Lower lobe of right lung (tissue), 2 donors: ENCODE data around the gene CERS2. TPM values are rescaled to one million over a fixed set of nuclear protein-coding genes. Genes with fewer than 3 reads are reported as not detected.

Experiments used
- ATAC-seq, 2 donors: fragments of 200-7000 bp; cut with Tn5 transposase; one replicate each; pipeline ENCODE4 v1.9.1; 2020 to 2022; ENCODE audit warnings: mild to moderate bottlenecking in 2 of 2, moderate library complexity in 2 of 2
- DNase-seq: peaks from one replicate; pipeline ENCODE4 v3.0.0-alpha.2; 2020
- H3K27ac ChIP-seq: fragments of 200-600 bp; one replicate; pipeline ENCODE4 v1.8.0; 2022
- H3K27me3 ChIP-seq: fragments of 200-600 bp; one replicate; pipeline ENCODE4 v1.8.0; 2022; ENCODE audit warnings: low read depth
- H3K36me3 ChIP-seq: fragments of 200-600 bp; one replicate; pipeline ENCODE4 v1.8.0; 2022; ENCODE audit warnings: mild to moderate bottlenecking
- H3K4me1 ChIP-seq: fragments of 200-600 bp; one replicate; pipeline ENCODE4 v1.8.0; 2022
- H3K4me3 ChIP-seq: fragments of 200-600 bp; one replicate; pipeline ENCODE4 v1.8.0; 2022; ENCODE audit warnings: mild to moderate bottlenecking
- H3K9me3 ChIP-seq: fragments of 200-600 bp; one replicate; pipeline ENCODE4 v1.8.0; 2022
- intact Hi-C: fragments of 100-400 bp; cut with DNase I; formaldehyde crosslinking; loops from one replicate; pipeline ENCODE4 v1.11.0; 2022
- long read RNA-seq: library from polyadenylated mRNA; unstranded; transcript quantifications from one replicate; pipeline ENCODE4 v2.0.0, GENCODE V29; 2021
- total RNA-seq: library from RNA; stranded (reverse); fragmentation: NEBNext Ultra II Directional; extraction: Animal tissue kit (Norgen Biotek cat#: 25700); gene quantifications from one replicate; pipeline ENCODE4 v1.2.1, GENCODE V29; 2021
- TF ChIP-seq, protein P1 (sequence below): fragments of 200-600 bp; IDR thresholded peaks from one replicate; pipeline ENCODE4 v1.8.0; 2022; ENCODE audit warnings: antibody characterized with exemption, mild to moderate bottlenecking
- donor health status: DM: no; HTN: yes; CAD: no; lungs with severe emphysema.

CERS2 gene, protein sequence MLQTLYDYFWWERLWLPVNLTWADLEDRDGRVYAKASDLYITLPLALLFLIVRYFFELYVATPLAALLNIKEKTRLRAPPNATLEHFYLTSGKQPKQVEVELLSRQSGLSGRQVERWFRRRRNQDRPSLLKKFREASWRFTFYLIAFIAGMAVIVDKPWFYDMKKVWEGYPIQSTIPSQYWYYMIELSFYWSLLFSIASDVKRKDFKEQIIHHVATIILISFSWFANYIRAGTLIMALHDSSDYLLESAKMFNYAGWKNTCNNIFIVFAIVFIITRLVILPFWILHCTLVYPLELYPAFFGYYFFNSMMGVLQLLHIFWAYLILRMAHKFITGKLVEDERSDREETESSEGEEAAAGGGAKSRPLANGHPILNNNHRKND
- 297 TPM for total RNA-seq
- long read RNA-seq, transcript CERS2-201 (11 exons, 2,544 nt), result minor isoform, 22 of 508 reads
- long read RNA-seq, transcript CERS2-205 (11 exons, 2,505 nt), result major isoform, 393 of 508 reads
- long read RNA-seq, partial matches to known transcripts, result 30 of 508 reads
- long read RNA-seq, other reads (novel, unspliced or antisense), result 63 of 508 reads

DNA sequence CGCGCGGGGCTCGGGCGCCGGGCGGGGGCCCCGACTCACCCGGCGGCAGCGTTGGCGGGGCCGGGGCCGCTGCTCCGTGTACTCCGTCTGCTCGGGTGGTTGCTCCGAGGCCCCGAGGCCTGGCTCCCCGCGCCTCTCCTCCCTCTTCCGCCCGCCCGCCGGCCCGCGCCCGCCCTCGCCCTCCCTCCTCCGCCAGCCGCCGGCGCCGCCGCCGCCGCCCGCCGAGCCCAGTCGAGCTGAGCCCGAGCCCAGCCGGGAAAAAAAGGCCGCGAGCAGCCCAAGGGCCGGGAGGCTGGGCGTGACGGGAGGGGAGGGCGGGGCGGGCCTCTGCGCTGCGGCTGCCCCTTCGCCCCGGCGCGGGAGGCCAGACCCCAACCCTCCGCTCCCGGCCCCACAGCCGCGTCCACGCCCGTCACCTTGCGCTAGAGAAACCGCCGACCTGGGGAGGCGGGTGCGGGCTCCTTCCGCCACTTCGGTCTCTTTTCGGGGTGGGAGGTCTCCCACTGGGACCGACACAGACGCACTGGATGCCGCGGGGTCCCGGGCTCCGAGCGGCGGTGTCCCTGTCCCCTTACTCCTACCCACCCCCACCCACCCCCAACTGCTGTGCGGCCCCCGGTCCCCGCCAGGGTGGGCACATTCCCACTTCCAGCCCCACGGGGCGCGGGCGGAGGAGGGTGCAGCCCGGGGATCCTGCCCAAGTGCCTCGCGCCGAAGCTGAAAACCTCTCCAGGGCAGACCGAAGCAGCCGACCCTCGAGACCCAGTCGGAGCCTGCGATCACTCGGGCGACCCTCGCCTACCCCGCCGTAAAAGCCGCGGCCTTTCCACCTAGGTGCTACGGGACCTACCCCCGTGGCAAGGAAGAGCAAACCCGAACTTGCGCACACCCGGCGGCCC, at the start of gene CERS2:
Gene CERS2, minus strand, starts transcription at position 256 of the 899 bp plus-strand sequence. CDS start 5,745 bp downstream, outside the sequence.
- Histone ChIP-seq H3K27ac (peak within 1 kb of the TSS; percentile 93), H3K9me3 (no peaks in the 10 kb centered on the region), H3K36me3 (no peaks in the 10 kb centered on the region), H3K4me3 (peak within 1 kb of the TSS; percentile 89), H3K4me1 (peaks cover 86% of the 10 kb centered on the region), H3K27me3 (no peaks in the 10 kb centered on the region)
- TF ChIP-seq, protein P1, sequence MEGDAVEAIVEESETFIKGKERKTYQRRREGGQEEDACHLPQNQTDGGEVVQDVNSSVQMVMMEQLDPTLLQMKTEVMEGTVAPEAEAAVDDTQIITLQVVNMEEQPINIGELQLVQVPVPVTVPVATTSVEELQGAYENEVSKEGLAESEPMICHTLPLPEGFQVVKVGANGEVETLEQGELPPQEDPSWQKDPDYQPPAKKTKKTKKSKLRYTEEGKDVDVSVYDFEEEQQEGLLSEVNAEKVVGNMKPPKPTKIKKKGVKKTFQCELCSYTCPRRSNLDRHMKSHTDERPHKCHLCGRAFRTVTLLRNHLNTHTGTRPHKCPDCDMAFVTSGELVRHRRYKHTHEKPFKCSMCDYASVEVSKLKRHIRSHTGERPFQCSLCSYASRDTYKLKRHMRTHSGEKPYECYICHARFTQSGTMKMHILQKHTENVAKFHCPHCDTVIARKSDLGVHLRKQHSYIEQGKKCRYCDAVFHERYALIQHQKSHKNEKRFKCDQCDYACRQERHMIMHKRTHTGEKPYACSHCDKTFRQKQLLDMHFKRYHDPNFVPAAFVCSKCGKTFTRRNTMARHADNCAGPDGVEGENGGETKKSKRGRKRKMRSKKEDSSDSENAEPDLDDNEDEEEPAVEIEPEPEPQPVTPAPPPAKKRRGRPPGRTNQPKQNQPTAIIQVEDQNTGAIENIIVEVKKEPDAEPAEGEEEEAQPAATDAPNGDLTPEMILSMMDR, result no peak
- DNase-seq (peak; percentile 90), ATAC-seq (peak; percentile 74 to 78)
- intact Hi-C loops, result no loop called here

GRCh38 chr1:151013518-151013917, 38.9 kb upstream of the CERS2 start:
- Histone ChIP-seq H3K36me3 (peaks cover 12% of the 10 kb centered on the region), H3K9me3 (no peaks in the 10 kb centered on the region), H3K27me3 (no peaks in the 10 kb centered on the region), H3K4me3 (no peak overlapping the region), H3K27ac (peak overlapping the region; percentile 49), H3K4me1 (peaks cover 51% of the 10 kb centered on the region)
- ATAC-seq (peak; percentile 83 to 87), DNase-seq (no peak)
- TF ChIP-seq, protein P1, result no peak
- intact Hi-C loops, result no loop called here

DNA sequence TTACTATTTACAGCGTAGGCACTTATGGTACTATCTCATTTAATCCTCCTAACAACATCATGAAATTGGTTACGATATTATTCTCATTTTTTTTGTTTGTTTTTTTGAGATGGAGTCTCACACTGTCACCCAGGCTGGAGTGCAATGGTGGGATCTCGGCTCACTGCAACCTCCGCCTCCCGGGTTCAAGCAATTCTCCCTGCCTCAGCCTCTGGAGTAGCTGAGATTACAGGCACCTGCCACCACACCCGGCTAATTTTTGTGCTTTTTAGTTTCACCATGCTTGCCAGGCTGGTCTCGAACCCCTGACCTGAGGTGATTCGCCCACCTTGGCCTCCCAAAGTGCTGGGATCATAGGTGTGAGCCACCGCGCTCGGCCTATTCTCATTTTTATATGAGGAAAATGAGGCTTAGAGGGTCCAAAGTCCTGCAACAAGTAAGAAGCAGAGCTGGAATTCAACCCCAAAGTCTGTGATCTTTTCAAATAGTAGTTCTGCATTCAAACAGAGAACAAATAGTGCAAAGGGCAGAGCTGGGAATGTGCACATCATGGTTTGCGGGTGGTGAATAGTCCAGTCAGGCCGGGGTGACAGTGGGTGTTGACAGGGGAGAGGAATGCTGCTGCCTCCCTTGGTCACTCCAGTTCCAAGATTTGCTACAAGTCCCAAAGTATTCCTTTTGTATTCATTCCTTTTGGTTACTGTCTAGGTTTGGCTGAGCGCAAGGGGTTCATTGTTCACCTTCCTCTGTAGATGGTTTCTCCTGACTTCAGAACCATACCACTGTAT, 38.2 kb upstream of the CERS2 start:
- Histone ChIP-seq H3K27me3 (no peaks in the 10 kb centered on the region), H3K27ac (peak overlapping the region; percentile 63), H3K4me3 (no peak overlapping the region), H3K9me3 (no peaks in the 10 kb centered on the region), H3K4me1 (peaks cover 53% of the 10 kb centered on the region), H3K36me3 (peaks cover 7% of the 10 kb centered on the region)
- TF ChIP-seq, protein P1, result no peak
- ATAC-seq (peak in 1 of 2 donors; percentile 16), DNase-seq (no peak)
- intact Hi-C loops, result no loop called here

DNA sequence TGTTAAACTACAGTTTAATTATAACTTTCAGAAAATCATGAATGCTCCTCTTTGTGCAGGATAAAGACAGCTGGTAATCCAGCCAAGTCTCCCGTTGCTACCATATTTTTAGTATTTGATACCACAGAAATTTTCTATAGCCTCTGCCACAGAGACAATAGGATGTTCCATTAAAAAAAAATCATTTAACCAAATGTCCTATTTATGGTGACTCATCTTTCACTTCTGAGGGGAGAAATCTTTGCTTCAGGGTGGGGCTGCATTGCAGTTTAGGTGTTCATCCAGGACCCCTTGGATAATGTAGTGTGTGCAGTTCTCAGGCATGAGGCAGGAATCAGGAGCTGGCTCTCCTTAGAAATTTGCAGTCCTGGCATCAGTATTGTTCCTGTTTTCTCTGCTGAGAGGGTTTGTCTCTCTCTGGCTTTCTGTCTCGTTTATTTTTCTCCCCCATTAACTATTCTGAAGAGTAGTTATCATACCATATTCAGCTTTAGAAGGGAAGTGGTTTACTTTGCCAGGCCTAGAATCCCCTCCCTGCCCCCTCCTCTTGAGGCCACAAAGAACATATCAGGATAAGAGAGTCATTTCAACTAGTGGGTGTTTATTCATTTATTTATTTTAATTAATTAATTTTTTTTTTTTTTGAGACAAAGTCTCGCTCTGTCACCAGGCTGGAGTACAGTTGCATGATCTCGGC, 36.7 kb upstream of the CERS2 start:
- Histone ChIP-seq H3K9me3 (no peaks in the 10 kb centered on the region), H3K27me3 (no peaks in the 10 kb centered on the region), H3K4me3 (no peak overlapping the region), H3K36me3 (no peaks in the 10 kb centered on the region), H3K27ac (peak overlapping the region; percentile 63), H3K4me1 (peaks cover 64% of the 10 kb centered on the region)
- DNase-seq, result no peak
- intact Hi-C loops, result no loop called here
- TF ChIP-seq, protein P1, result no peak
- ATAC-seq, result no peak
